Measurements from ENCODE around the gene TCF4.

TCF4 gene

GRCh38 chr18:55345103-55345950 is 242.7 kb downstream of the TCF4 start:
- H3K4me3 ChIP-seq (replicated peaks; ENCODE audit: low read depth, low read length) = no peak overlapping the region
- no peak for TF ChIP-seq CTCF (IDR thresholded peaks at IDR 0.05; ENCODE audit: low read depth, low read length, missing control alignments)
- no peak for DNase-seq (ENCODE audit: extremely low read depth, low read depth)

- peak; percentile 39 for TF ChIP-seq CTCF (IDR thresholded peaks at IDR 0.05; ENCODE audit: low read depth, low read length, missing control alignments)
- no peak for DNase-seq (ENCODE audit: extremely low read depth, low read depth)
These were observed 244.5 kb downstream of the TCF4 start for GRCh38 chr18:55343396-55344073.

GRCh38 chr18:55340998-55341397 is 247.0 kb downstream of the TCF4 start:
- TF ChIP-seq CTCF (IDR thresholded peaks at IDR 0.05; ENCODE audit: low read depth, low read length, missing control alignments) = no peak
- H3K4me3 ChIP-seq (replicated peaks; ENCODE audit: low read depth, low read length) = no peak overlapping the region
- DNase-seq (ENCODE audit: extremely low read depth, low read depth) = no peak

More at GRCh38 chr18:55343396-55344073, 244.5 kb downstream of the TCF4 start:
- no peak overlapping the region for H3K4me3 ChIP-seq (replicated peaks; ENCODE audit: low read depth, low read length)

GRCh38 chr18:55339990-55340389 is 248.0 kb downstream of the TCF4 start:
- TF ChIP-seq CTCF (IDR thresholded peaks at IDR 0.05; ENCODE audit: low read depth, low read length, missing control alignments) = no peak
- no peak for DNase-seq (ENCODE audit: extremely low read depth, low read depth)
- H3K4me3 ChIP-seq (replicated peaks; ENCODE audit: low read depth, low read length) = no peak overlapping the region

GRCh38 chr18:55338978-55339650 is 248.9 kb downstream of the TCF4 start:
- no peak for DNase-seq (ENCODE audit: extremely low read depth, low read depth)
- H3K4me3 ChIP-seq (replicated peaks; ENCODE audit: low read depth, low read length) = no peak overlapping the region
- no peak for TF ChIP-seq CTCF (IDR thresholded peaks at IDR 0.05; ENCODE audit: low read depth, low read length, missing control alignments)

GRCh38 chr18:55337908-55338521 is 250.0 kb downstream of the TCF4 start:
- no peak overlapping the region for H3K4me3 ChIP-seq (replicated peaks; ENCODE audit: low read depth, low read length)
- no peak for TF ChIP-seq CTCF (IDR thresholded peaks at IDR 0.05; ENCODE audit: low read depth, low read length, missing control alignments)

More at GRCh38 chr18:55337908-55338521, 250.0 kb downstream of the TCF4 start:
- DNase-seq (ENCODE audit: extremely low read depth, low read depth) = no peak
